Activated naive CD4-positive, alpha-beta T cell treated with anti-CD3 and anti-CD28 coated beads, Interleukin-2, amount 50 U/mL, for 72 hours (primary cell): Measurements from ENCODE around the gene THADA. TPM values are rescaled to one million over a fixed set of nuclear protein-coding genes. Genes with fewer than 3 reads are reported as not detected.

ENCODE experiments used
- ATAC-seq, 2 donors: fragments of 150-1000 bp; cut with Tn5 transposase; 2 replicates each; pipeline ENCODE4 v1.10.0; 2021; ENCODE audit warnings: mild to moderate bottlenecking in 2 of 2, moderate library complexity in 2 of 2
- DNase-seq, 2 donors: peaks; one replicate each; pipeline ENCODE4 v3.0.0; 2021 to 2022; ENCODE audit warnings: low spot score in 2 of 2
- H3K27ac Mint-ChIP-seq, 2 donors: one replicate each; pipeline ENCODE4 v1.8.0; 2022; ENCODE audit warnings: mild to moderate bottlenecking in 2 of 2, mixed read lengths in 2 of 2
- H3K36me3 Mint-ChIP-seq, 2 donors: one replicate each; pipeline ENCODE4 v1.8.0; 2022; ENCODE audit warnings: mixed read lengths in 2 of 2
- H3K9me3 Mint-ChIP-seq, 2 donors: one replicate each; pipeline ENCODE4 v1.8.0; 2022; ENCODE audit warnings: mixed read lengths in 2 of 2
- total RNA-seq, 2 donors: library from RNA; stranded (reverse); gene quantifications; one replicate each; pipeline ENCODE4 v1.2.3, GENCODE V29; 2022

Gene THADA
- total RNA-seq, 2 donors from 2014 or later = 19.3 to 33.5 TPM

GRCh38 chr2:43220760-43221123 lies 375.1 kb downstream of the THADA start:
- peak overlapping the region; percentile 91 to 99 for H3K27ac Mint-ChIP-seq
- peaks cover 27 to 34% of the 10 kb centered on the region in 2 donors for H3K36me3 Mint-ChIP-seq
- no peaks in the 10 kb centered on the region for H3K9me3 Mint-ChIP-seq
- ATAC-seq (no peak), DNase-seq (no peak)

- ATAC-seq (peak in 1 of 2 donors; percentile 23), DNase-seq (no peak)
- no peaks in the 10 kb centered on the region for H3K9me3 Mint-ChIP-seq
- peak overlapping the region; percentile 91 to 99 for H3K27ac Mint-ChIP-seq
- H3K36me3 Mint-ChIP-seq = peaks cover 27 to 34% of the 10 kb centered on the region in 2 donors
Observed at GRCh38 chr2:43220229-43220751, 375.5 kb downstream of the THADA start.

DNA sequence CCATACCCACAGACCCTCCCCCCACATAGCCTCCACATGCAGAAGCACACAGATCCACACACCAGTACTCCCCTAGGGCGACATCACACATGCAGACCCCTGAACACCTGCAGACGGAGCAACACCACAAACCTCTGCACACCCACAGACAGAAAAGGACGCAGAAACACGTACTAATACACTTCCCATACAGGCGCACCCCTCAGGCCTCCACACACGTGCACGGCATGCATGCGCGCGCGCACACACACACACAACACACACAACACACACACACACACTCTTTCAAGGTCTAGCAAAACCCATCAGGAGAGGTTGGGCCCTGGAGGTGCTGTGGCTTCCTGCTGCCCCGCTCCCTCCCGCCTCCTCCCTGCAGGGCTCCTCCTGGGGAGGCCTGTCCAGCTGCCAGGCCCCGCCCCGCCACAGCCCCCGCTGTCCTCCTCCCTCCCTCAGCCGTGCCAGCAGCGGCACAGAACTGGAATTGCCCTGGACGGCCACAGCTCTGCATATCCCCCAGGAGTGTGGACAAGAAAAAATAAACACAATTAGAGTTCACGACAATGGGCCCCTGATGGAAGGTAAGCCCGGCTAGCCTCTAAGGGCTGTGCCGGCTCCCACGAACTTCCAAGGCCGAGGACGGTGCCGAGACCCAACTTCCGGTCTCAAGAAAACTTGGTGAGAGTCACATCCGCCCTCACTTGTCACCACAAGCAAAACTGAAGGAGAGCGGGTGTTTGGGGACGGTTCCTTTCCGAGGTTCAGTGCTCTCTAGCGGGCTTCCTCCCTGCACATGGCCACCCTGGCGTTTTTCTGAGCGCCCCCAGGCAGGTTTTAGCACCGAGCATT lies 376.2 kb downstream of the THADA start:
- peak; percentile 61 to 75 for ATAC-seq
- no peaks in the 10 kb centered on the region for H3K9me3 Mint-ChIP-seq
- peak; percentile 71 to 85 for DNase-seq
- peaks cover 27 to 34% of the 10 kb centered on the region in 2 donors for H3K36me3 Mint-ChIP-seq
- H3K27ac Mint-ChIP-seq = peak overlapping the region; percentile 91 to 99

DNA sequence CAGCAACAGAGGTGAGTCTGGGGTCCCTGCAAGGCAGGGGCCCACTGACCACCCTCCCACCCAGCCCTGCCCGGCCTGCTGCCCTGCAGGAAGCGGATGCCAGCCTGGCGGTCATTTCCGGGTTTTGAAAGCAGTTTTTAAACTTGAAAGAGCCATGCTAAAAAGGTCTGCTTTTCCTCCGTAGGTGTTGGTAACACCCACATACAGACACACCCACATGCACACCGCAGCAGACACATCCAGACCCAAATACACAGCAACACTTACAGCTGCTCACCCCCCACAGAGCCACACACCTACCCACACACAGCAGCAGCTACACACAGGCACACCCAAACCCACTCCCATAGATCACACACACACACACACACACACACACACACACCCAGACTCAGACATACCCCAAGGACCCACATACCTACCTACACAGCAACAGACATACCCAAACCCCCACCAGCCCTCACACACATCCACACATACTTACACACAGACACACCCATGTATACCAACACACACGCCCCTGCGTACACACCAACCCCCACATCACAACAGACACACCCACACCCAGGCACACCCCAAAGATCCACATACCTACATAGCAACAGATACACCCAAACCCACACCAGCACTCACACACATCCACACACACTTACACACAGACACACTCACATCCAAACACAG lies 377.0 kb downstream of the THADA start:
- no peaks in the 10 kb centered on the region for H3K9me3 Mint-ChIP-seq
- ATAC-seq (peak; percentile 35 to 41), DNase-seq (peak in 1 of 2 donors; percentile 44)
- H3K27ac Mint-ChIP-seq = peak overlapping the region; percentile 91 to 99
- peaks cover 20 to 27% of the 10 kb centered on the region in 2 donors for H3K36me3 Mint-ChIP-seq

GRCh38 chr2:43218155-43218701 lies 377.6 kb downstream of the THADA start:
- DNase-seq = no peak

DNA sequence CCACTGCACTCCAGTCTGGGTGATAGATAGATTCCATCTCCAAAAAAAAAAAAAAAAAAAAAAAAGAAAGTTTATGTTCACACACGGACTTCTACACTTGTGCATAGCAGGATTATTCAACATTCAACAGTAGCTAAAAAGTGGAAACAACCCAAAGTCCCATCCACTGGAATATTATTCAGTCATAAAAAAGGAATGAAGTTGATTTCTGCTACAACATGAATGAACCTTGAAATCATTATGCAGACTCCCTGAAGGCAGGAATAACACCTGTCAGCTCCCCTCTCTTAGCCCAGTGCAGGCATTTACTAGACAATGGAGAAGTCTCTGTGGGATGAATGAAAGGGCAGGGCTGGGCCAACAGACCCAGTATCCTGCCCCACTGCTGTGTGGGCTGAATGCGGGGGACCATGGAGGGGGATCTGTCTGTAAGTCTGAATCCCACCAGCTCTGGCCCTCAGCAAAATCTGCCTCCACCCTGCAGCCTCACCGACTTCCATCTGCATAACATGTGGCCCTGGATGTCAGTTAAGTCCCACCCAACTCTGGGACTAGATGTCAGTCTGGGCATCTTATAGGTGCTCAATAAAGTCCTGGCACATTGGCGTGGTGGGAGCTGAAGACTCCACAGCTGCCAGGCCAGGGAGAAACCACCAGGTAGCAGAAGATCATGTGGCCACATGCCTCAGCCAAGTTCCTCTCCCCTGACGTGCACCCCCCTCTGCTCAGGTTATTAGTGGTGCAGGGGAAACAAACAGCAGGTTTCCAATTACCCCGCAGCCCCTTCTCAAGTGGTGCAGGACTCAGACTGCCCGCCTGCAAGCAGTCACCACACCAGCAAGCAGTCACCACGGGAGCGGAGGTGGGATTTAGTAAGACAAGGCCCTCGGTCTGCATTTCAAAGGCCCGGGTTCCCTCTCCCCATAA lies 378.3 kb downstream of the THADA start:
- DNase-seq (no peak), ATAC-seq (no peak)
- Mint-ChIP-seq H3K27ac (peak overlapping the region in 1 of 2 donors; percentile 91), H3K9me3 (no peaks in the 10 kb centered on the region), H3K36me3 (peaks cover 10 to 15% of the 10 kb centered on the region in 2 donors)

More at GRCh38 chr2:43218155-43218701, 377.6 kb downstream of the THADA start:
- no peak for ATAC-seq
- Mint-ChIP-seq H3K9me3 (no peaks in the 10 kb centered on the region), H3K36me3 (peaks cover 15 to 21% of the 10 kb centered on the region in 2 donors), H3K27ac (peak overlapping the region in 1 of 2 donors; percentile 91)

- ATAC-seq (no peak), DNase-seq (no peak)
- Mint-ChIP-seq H3K9me3 (no peaks in the 10 kb centered on the region), H3K36me3 (peaks cover 1 to 7% of the 10 kb centered on the region in 2 donors), H3K27ac (no peak overlapping the region)
Observed at GRCh38 chr2:43216629-43217028, 379.2 kb downstream of the THADA start.

- no peak overlapping the region for H3K27ac Mint-ChIP-seq
- no peak for DNase-seq
- no peaks in the 10 kb centered on the region for H3K36me3 Mint-ChIP-seq
- no peaks in the 10 kb centered on the region for H3K9me3 Mint-ChIP-seq
- no peak for ATAC-seq
Observed at GRCh38 chr2:43215673-43216255, 380.1 kb downstream of the THADA start.

DNA sequence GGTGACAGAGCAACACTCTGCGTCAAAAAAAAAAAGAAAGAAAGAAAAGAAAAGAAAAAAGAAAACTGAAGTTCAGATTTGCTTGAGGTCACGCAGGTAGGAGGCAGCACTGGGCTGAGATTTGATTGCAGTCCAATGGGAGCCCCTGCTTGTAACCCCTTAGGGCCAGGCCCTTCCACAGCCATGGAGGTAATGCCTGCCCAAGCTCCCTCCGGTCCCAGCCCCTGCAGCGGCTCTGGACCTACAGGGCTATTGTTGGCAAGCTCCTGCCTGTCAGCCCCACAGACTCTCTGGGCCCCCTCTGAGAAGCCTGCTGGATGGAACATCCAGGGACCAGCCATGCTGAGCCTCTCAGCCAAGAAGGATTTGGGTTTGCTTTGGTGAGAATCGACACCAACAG lies 381.6 kb downstream of the THADA start:
- peak in 1 of 2 donors; percentile 9 for ATAC-seq
- DNase-seq = no peak
- Mint-ChIP-seq H3K27ac (no peak overlapping the region), H3K36me3 (no peaks in the 10 kb centered on the region), H3K9me3 (no peaks in the 10 kb centered on the region)

GRCh38 chr2:43212931-43213330 lies 382.9 kb downstream of the THADA start:
- H3K36me3 Mint-ChIP-seq = no peaks in the 10 kb centered on the region
- no peaks in the 10 kb centered on the region for H3K9me3 Mint-ChIP-seq
- ATAC-seq (no peak), DNase-seq (no peak)
- H3K27ac Mint-ChIP-seq = no peak overlapping the region

DNA sequence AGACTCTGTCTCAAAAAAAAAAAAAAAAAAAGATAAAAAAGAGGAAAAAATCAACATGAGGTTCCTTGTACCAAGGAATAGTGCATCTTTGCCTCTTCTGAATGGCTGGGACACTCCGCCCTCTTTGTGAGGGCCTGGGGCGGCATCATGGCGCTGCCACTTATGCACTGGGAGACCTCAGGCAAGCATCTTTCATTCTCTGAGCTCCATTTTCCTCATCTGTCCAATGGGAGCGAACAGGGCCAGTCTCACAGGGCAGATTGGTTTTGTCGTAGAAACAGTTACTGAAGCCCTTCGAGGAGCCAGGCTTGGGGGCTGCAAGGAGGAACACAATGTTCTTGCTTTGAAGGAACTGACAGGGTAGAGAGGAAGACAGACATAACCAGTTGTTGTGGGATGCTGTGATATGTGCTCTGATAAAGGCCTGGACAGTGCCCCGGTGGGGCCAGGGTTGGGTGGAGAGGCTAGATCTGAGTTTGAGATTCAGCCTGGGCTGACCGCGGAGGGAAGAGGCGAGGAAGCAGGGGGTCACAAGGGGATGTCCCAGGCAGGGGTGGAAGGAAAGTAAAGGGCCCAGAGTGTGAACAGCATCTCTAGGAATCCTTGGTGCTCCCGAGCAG lies 383.5 kb downstream of the THADA start:
- ATAC-seq (no peak), DNase-seq (no peak)
- no peaks in the 10 kb centered on the region for H3K9me3 Mint-ChIP-seq
- H3K27ac Mint-ChIP-seq = peak overlapping the region in 1 of 2 donors; percentile 58
- H3K36me3 Mint-ChIP-seq = no peaks in the 10 kb centered on the region

- H3K27ac Mint-ChIP-seq = no peak overlapping the region
- H3K9me3 Mint-ChIP-seq = no peaks in the 10 kb centered on the region
- no peaks in the 10 kb centered on the region for H3K36me3 Mint-ChIP-seq
- peak; percentile 57 to 71 for ATAC-seq
- DNase-seq = no peak
Observed at GRCh38 chr2:43210467-43211303, 385.2 kb downstream of the THADA start.

DNA sequence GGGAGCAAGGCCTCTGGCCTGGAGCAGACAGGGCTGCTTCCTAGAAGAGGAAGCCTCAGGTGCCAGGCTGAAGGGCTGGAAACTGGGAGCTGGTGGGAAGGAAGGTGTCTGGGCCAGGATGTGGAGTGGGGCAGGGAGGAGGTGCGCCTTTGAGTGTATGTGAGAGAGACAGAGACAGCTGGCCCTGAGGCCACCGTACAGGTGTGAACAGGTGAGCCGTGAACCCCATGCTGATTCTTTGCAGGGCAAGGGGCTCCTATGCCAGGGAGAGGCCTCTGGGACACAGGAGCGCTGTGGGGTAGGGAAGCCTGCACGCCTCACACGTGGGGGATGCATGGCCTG lies 385.7 kb downstream of the THADA start:
- H3K36me3 Mint-ChIP-seq = no peaks in the 10 kb centered on the region
- no peak overlapping the region for H3K27ac Mint-ChIP-seq
- DNase-seq (no peak), ATAC-seq (no peak)
- no peaks in the 10 kb centered on the region for H3K9me3 Mint-ChIP-seq

DNA sequence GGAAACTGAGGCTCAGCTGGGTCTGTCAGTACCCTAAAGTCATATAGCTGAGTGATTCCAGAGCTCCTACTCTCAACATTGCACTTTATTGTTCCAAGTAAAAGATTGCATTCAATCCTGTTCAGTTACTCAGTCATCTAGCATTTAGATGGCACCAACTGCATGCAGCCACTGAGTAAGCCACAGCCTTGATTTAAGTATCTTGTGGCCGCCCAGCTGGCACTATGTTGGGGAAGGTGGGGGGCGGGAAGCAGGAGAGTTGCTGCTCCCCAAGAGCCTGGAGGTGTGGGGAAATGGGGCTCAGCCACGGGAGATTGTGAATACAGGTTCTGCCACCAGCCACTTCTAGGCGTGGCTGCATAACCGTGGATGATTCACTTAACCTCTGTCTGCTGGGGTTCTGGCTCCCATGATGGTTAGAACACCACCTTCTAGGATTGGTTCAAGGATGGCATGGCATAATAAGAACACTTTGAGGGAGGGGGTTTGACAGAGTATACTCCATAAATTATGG lies 386.6 kb downstream of the THADA start:
- ATAC-seq (no peak), DNase-seq (no peak)
- H3K9me3 Mint-ChIP-seq = no peaks in the 10 kb centered on the region
- no peak overlapping the region for H3K27ac Mint-ChIP-seq
- H3K36me3 Mint-ChIP-seq = no peaks in the 10 kb centered on the region
